Sigmoid colon (tissue), 4 donors: ENCODE data around the gene MET.

ENCODE experiments used
- EP300 ChIP-seq, 4 donors: sonication (generic); formaldehyde crosslinking; IDR thresholded peaks; one replicate each; pipeline ENCODE4 v1.6.1; 2017; ENCODE audit warnings: antibody characterized with exemption in 4 of 4
- POLR2A ChIP-seq, 2 donors: fragments of 450-650 bp; IDR thresholded peaks; one replicate each; pipeline ENCODE4 v1.6.1; 2016; ENCODE audit warnings: antibody characterized with exemption in 2 of 2, mild to moderate bottlenecking in 2 of 2, moderate library complexity in 2 of 2
- POLR2AphosphoS5 ChIP-seq, 4 donors: sonication (generic); formaldehyde crosslinking; IDR thresholded peaks; one replicate each; pipeline ENCODE4 v1.6.1; 2017; ENCODE audit warnings: antibody characterized with exemption in 4 of 4
- TF ChIP-seq, protein P1 (sequence below), 4 experiments: fragments of 450-650 bp in 3 of 4; fragments of 200-600 bp in 1 of 4; IDR thresholded peaks; one replicate each; pipeline ENCODE4 v1.5.1; 2016 to 2019; ENCODE audit warnings: antibody characterized with exemption in 4 of 4, mild to moderate bottlenecking in 3 of 4, moderate library complexity in 2 of 4

DNA sequence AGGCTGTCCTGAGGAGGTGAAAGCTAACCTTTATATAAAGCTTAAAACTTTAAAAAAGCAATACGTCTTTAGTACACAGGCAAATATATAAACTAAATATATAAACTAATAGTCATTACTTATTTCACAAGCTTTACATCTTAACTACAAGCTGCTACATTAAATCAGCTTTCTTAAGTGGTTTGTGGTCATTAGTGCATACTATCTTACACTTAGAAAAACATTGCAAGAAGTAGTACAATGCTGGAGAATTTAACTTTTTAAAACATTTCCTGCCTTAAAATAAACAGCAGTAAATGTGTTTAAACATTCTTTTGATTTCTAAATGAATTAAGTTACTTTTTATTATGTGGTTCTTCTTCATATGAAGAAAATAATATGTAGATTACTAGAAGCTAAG lies 36.3 kb downstream of the MET start:
- TF ChIP-seq, protein P1, sequence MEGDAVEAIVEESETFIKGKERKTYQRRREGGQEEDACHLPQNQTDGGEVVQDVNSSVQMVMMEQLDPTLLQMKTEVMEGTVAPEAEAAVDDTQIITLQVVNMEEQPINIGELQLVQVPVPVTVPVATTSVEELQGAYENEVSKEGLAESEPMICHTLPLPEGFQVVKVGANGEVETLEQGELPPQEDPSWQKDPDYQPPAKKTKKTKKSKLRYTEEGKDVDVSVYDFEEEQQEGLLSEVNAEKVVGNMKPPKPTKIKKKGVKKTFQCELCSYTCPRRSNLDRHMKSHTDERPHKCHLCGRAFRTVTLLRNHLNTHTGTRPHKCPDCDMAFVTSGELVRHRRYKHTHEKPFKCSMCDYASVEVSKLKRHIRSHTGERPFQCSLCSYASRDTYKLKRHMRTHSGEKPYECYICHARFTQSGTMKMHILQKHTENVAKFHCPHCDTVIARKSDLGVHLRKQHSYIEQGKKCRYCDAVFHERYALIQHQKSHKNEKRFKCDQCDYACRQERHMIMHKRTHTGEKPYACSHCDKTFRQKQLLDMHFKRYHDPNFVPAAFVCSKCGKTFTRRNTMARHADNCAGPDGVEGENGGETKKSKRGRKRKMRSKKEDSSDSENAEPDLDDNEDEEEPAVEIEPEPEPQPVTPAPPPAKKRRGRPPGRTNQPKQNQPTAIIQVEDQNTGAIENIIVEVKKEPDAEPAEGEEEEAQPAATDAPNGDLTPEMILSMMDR (IDR thresholded peaks at IDR 0.05), result no peak
- TF ChIP-seq POLR2A (IDR thresholded peaks at IDR 0.05) (no peak), POLR2AphosphoS5 (IDR thresholded peaks at IDR 0.05) (no peak), EP300 (IDR thresholded peaks at IDR 0.05) (no peak)
